DOHH2 (cell line): ENCODE data around the gene WWOX.

ENCODE experiments used
- H3F3A ChIP-seq: fragments of 200-600 bp; sonication (generic), shearing (Covaris generic); 2 replicates; pipeline ENCODE4 v1.6.0; 2016; ENCODE audit warnings: antibody characterized with exemption, mild to moderate bottlenecking; ENCODE audit not compliant: control insufficient read depth, insufficient read depth
- H3K27ac ChIP-seq: fragments of 200-600 bp; sonication (generic); 2 replicates; pipeline ENCODE4 v1.5.1; 2014; ENCODE audit warnings: low read depth, mild to moderate bottlenecking, low read length, moderate library complexity
- H3K27me3 ChIP-seq: fragments of 200-600 bp; sonication (generic); 2 replicates; pipeline ENCODE4 v1.6.1; 2014; ENCODE audit warnings: mild to moderate bottlenecking, low read length, mixed read lengths; ENCODE audit not compliant: control insufficient read depth
- H3K36me3 ChIP-seq: fragments of 200-600 bp; sonication (generic); 2 replicates; pipeline ENCODE4 v1.6.1; 2014; ENCODE audit warnings: mild to moderate bottlenecking, low read length, moderate library complexity, mixed read lengths; ENCODE audit not compliant: control insufficient read depth
- H3K4me1 ChIP-seq: fragments of 200-600 bp; sonication (generic); 2 replicates; pipeline ENCODE4 v1.6.1; 2014; ENCODE audit warnings: mild to moderate bottlenecking, low read length, mixed read lengths; ENCODE audit not compliant: control insufficient read depth
- H3K4me2 ChIP-seq: fragments of 200-600 bp; sonication (generic); 2 replicates; pipeline ENCODE4 v1.6.0; 2014; ENCODE audit warnings: mild to moderate bottlenecking, low read length, moderate library complexity
- H3K4me3 ChIP-seq: fragments of 200-600 bp; sonication (generic); 2 replicates; pipeline ENCODE4 v1.5.1; 2014; ENCODE audit warnings: mild to moderate bottlenecking, low read length, mixed read lengths
- H3K79me2 ChIP-seq: fragments of 200-600 bp; sonication (generic); 2 replicates; pipeline ENCODE4 v1.6.1; 2014; ENCODE audit warnings: mild to moderate bottlenecking, low read length, mixed read lengths; ENCODE audit not compliant: control insufficient read depth
- H3K9me2 ChIP-seq: fragments of 200-600 bp; sonication (generic); replicated peaks from 2 replicates; pipeline ENCODE4 v1.6.1; 2014; ENCODE audit warnings: mild to moderate bottlenecking, low read length, mixed read lengths; ENCODE audit not compliant: control insufficient read depth
- H3K9me3 ChIP-seq: fragments of 200-600 bp; sonication (generic); 2 replicates; pipeline ENCODE4 v1.6.1; 2014; ENCODE audit warnings: antibody characterized with exemption, low read length, mixed read lengths; ENCODE audit not compliant: control insufficient read depth, insufficient read depth
- H4K20me1 ChIP-seq: fragments of 200-600 bp; sonication (generic); 2 replicates; pipeline ENCODE4 v1.6.0; 2014; ENCODE audit warnings: low read depth, mild to moderate bottlenecking, antibody characterized with exemption, low read length, moderate library complexity; ENCODE audit not compliant: control insufficient read depth, insufficient read depth
- EZH2phosphoT487 ChIP-seq: fragments of 200-600 bp; sonication (generic); IDR thresholded peaks from 2 replicates; pipeline ENCODE4 v1.6.1; 2017; ENCODE audit warnings: borderline replicate concordance, mild to moderate bottlenecking, antibody characterized with exemption, low read length, moderate library complexity, mixed read lengths
- TF ChIP-seq, protein P1 (sequence below): fragments of 200-600 bp; sonication (generic); IDR thresholded peaks from one replicate; pipeline ENCODE4 v1.5.1; 2014; ENCODE audit warnings: antibody characterized with exemption, mild to moderate bottlenecking, low read depth, low read length; ENCODE audit not compliant: poor library complexity, severe bottlenecking

The WWOX gene

DNA sequence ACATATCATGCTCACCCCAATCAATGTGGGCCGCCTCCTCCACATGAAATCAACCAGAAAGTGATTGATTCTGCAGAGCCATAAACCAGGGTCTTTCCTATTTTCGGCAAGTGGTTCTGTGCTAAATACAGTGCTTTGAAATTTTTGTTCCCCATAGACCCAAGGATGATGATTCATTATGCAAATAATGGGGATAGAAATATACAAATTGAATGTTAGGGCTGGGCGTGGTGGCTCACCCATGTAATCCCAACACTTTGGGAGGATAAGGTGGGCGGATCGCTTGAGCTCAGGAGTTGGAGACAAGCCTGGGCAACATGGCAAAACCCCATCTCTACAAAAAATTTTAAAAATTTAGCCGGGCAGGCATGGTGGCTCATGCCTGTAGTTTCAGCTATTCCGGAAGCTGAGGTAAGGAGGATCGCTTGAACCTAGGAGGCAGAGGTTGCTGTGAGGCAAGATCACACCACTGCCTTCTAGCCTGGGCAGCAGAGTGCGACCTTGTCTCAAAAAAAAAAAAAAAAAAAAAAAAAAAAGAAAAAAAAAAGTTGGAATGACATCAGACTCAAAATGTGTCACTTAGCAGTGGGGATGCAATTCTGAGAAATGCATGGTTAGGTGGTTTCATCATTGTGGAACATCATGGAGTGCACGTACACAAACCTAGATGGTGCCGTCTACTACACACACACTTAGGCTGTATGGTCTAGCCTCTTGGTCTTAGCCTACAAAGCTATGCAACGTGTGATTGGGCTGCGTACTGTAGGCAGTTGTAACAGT lies 919.4 kb downstream of the WWOX start:
- no peaks in the 10 kb centered on the region for H3F3A ChIP-seq
- TF ChIP-seq, protein P1, sequence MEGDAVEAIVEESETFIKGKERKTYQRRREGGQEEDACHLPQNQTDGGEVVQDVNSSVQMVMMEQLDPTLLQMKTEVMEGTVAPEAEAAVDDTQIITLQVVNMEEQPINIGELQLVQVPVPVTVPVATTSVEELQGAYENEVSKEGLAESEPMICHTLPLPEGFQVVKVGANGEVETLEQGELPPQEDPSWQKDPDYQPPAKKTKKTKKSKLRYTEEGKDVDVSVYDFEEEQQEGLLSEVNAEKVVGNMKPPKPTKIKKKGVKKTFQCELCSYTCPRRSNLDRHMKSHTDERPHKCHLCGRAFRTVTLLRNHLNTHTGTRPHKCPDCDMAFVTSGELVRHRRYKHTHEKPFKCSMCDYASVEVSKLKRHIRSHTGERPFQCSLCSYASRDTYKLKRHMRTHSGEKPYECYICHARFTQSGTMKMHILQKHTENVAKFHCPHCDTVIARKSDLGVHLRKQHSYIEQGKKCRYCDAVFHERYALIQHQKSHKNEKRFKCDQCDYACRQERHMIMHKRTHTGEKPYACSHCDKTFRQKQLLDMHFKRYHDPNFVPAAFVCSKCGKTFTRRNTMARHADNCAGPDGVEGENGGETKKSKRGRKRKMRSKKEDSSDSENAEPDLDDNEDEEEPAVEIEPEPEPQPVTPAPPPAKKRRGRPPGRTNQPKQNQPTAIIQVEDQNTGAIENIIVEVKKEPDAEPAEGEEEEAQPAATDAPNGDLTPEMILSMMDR, result no peak
- no peak for TF ChIP-seq EZH2phosphoT487
- no peak overlapping the region for H3K27ac ChIP-seq

DNA sequence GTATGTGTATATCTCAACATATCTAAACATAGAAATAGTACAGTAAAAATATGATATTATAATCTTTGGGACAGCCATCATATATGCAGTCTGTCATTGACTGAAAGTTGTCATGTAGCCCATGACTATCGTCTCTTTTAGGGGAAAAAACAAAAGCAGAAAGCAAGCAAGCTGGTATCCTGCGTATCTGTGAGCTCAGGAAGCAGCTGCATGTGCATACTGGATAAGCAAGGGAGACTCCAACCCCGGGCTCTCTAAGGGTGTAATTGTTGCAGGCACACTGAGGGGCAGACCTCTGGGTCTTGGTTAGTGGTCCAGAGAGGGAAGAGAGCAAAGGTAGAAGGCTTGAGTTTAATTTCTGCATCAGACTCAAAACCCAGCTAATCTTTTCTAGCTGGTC lies 920.0 kb downstream of the WWOX start:
- no peaks in the 10 kb centered on the region for H4K20me1 ChIP-seq
- no peaks in the 10 kb centered on the region for H3K36me3 ChIP-seq
- peaks cover 22% of the 10 kb centered on the region for H3K4me1 ChIP-seq
- H3K9me3 ChIP-seq, result no peaks in the 10 kb centered on the region
- H3K79me2 ChIP-seq, result no peaks in the 10 kb centered on the region
- H3K9me2 ChIP-seq, result no peaks in the 10 kb centered on the region
- TF ChIP-seq, protein P1, result no peak
- no peak for TF ChIP-seq EZH2phosphoT487
- H3K27me3 ChIP-seq, result no peaks in the 10 kb centered on the region
- H3F3A ChIP-seq, result no peaks in the 10 kb centered on the region
- H3K4me2 ChIP-seq, result no peak overlapping the region
- H3K27ac ChIP-seq, result no peak overlapping the region
- no peak overlapping the region for H3K4me3 ChIP-seq

More for the DNA sequence above, 919.4 kb downstream of the WWOX start:
- H3K9me3 ChIP-seq, result no peaks in the 10 kb centered on the region
- no peaks in the 10 kb centered on the region for H4K20me1 ChIP-seq
- peaks cover 27% of the 10 kb centered on the region for H3K4me1 ChIP-seq
- H3K9me2 ChIP-seq, result no peaks in the 10 kb centered on the region
- H3K79me2 ChIP-seq, result no peaks in the 10 kb centered on the region
- H3K4me3 ChIP-seq, result no peak overlapping the region
- no peak overlapping the region for H3K4me2 ChIP-seq
- H3K27me3 ChIP-seq, result no peaks in the 10 kb centered on the region
- H3K36me3 ChIP-seq, result no peaks in the 10 kb centered on the region

DNA sequence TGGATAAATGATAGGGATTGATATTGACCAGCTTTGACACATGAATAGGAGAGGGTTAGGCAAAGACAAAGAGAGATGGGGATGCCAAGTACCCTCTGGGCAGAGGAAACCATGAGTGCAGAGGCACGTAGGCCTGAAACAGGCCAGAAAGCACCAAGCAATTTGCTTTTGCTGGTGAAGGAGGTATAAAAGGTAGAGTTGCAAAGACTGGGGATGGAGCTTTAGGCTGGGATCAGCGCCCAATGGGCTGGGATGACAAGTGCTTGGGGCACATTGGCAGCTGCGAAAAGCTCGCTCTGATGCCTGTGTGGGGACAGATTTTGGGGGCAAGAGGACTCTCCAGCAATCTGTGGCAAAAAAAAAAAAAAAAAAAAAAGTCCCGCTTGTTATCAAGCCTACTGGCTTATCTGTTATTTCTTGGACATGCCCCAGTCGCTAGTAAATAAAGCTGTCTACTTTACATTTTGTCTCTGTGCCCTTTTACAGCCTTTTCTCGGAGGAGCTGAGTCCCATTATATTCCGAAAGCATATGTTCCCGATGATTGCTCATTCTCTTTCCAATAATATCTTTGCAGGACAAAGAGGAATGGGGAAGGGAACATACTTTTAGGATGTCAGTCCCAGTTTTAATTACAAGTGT lies 922.7 kb downstream of the WWOX start:
- Histone ChIP-seq H3K9me2 (no peaks in the 10 kb centered on the region), H3K36me3 (no peaks in the 10 kb centered on the region), H3K27me3 (no peaks in the 10 kb centered on the region), H4K20me1 (no peaks in the 10 kb centered on the region), H3K4me2 (no peak overlapping the region), H3K9me3 (no peaks in the 10 kb centered on the region), H3F3A (no peaks in the 10 kb centered on the region), H3K4me3 (no peak overlapping the region), H3K27ac (no peak overlapping the region), H3K79me2 (no peaks in the 10 kb centered on the region), H3K4me1 (peaks cover 19% of the 10 kb centered on the region)
- TF ChIP-seq, protein P1, result no peak
- TF ChIP-seq EZH2phosphoT487, result no peak
